HG03103 (cell line): Measurements from ENCODE around the gene MAGI3.
"Not testable (repeated sequence)": the region's sequence is repeated elsewhere in the genome, so short reads cannot be mapped to it uniquely, and the experiment has no call there.

ENCODE experiments used
- ATAC-seq: cut with Tn5 transposase; IDR thresholded peaks from one replicate; pipeline ENCODE4 v1.9.1; 2021; ENCODE audit warnings: low read depth; ENCODE audit not compliant: unreplicated experiment

Gene MAGI3

DNA sequence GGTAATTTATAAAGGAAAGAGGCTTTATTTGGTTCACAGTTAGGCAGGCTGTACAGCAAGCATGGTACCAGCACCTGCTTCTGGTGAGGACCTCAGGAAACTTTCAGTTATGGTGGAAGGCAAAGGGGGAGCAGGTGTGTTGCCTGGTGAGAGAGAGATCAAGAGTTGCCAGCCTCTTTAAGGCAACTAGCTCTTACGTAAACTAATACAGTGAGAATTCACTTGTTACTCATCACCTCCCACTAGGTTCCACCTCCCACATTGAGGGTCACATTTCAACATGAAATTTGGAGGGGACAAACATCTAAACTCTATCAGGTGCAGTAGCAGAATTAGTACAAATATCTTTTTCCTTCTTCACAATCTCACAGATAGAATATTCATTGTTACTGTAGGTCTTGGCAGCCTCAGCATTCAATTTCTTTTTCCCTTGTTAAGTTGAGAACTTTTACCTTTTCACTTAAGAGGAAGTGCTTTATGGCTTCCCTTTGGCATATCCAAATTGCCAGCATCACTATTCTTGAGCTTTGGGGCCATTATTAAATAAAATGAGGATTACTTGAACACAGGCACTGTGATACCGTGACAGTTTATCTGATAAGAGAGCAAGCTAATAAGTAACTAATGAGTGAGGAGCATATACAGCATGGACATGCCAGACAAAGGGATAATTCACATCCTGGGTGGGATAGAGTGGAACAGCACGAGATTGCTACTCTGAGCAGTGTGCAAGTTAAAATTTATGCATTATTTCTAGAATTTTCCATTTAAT, 48.4 kb downstream of the MAGI3 start:
- no peak for ATAC-seq

DNA sequence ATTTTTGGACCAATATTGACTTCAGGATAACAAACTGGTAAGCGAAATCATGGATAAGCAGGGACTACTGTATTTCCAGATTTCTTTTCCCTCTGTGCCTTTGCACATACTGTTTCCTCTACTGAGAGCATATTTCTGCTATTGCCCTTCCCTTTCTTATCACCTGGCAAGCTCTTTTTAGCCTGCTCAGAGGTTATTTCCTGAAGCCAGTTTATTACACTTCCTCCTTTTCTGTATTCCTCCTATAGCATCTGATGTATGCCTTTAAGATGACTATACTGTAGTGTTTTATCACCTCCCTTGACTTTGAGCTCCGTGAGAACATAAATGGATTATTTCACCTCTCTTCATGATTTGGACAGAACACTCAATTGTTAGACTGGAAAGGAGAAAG, 49.0 kb downstream of the MAGI3 start:
- ATAC-seq: no peak

DNA sequence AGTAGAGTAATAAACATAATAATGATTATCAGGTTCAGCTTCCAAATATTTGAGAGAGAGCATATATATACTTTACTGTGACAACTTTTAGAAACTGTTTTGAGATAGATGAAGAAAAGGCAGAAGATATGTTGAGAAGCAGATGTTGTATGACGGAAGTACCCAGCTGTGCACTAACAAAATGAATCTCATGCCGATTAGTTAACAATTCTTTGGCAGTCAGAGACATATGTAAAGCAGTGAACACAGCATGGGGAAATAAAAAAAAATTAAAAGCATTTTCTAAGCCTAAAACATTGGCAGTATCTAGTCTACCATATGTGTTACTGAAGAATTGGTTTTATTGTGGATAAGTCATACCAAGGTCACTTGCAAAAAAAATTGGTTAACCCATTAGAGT, 51.8 kb downstream of the MAGI3 start:
- ATAC-seq: no peak

DNA sequence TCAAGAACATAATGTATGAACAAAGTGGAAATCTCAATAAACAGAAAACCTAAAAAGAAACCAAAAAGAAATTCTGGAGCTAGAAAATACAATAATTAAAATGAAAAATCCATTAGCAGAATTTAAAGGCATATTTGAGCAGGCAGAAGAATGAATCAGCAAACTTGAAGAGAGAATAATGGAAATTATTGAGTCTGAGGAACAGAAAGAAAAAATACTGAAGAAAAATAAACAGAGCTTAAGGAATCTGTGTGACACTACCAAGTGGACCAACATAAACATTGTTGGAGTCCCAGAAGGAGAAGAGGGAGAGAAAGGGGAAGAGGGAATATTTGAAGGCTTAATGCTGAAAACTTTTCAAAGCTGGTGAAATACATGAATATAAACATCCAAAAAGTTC, 54.5 kb downstream of the MAGI3 start:
- ATAC-seq: no peak

DNA sequence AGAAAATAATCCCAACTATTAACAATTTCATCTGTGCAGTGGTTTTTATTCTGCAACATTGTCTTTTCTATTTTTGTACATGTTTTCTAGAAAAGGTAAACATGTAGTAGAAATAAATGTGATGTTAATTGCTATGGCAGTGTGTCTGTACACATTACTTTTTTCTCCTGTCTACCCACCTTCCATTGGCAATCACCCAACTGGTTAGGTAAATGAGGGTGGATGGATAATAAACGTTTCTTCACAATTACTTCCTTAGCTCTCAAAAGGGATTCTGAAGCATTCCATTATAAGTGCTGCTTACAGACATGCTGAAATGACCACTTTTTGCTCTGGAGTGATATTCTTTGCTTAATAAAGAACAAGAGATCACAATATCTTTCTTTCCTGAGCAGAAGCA, 61.4 kb downstream of the MAGI3 start:
- no peak for ATAC-seq

DNA sequence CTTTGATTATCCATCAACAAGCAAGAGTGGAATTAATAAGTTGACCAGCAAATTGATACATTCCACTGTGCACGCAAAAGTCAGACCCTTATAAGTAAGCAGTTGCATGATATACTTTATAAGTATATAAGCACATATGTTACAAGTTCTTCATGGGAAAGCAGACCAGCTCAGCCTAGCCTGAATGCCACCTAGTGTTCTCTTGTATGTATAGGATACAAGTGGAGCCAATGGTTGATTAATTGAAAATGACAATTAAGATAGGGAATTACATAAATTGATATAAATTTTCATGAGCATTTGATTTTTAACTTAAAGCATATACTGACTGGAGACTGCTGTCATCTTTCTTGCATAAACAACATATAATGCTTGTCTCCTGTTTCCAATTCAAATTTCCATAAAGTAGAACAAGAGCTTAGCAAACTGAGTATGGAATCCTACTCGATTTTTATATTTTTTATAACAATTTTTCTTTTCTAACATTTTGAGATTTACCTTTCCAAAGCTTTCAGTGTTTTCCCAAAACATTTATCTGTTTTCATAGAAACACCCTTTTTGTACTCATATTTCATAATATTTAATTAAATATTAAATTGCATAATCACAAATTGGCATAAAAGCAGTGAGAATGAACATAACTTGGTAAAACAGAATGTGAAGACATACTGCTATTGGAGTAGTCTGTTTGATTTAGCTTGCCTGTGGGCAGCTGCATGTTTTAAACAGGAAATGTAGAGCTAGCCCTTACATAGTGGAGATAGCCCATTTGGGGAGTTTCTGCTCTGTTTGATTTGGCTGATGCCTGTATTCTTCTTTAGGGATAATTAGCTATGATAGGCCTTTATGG, 62.8 kb downstream of the MAGI3 start:
- no peak for ATAC-seq

DNA sequence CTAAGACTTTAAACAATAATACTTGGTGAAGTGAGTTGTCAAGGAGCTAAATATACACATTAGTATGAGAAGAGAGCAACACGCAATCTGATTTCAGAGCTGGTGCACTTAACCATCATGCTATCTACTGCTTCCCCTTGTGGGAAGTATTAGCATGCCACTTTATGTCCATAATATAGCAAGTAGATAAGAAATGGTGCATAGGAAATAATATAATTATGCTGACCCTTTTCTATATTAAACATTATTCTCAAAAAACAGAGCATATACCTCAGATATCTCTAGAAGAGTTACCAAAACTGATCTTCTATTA, 63.4 kb downstream of the MAGI3 start:
- ATAC-seq: no peak

DNA sequence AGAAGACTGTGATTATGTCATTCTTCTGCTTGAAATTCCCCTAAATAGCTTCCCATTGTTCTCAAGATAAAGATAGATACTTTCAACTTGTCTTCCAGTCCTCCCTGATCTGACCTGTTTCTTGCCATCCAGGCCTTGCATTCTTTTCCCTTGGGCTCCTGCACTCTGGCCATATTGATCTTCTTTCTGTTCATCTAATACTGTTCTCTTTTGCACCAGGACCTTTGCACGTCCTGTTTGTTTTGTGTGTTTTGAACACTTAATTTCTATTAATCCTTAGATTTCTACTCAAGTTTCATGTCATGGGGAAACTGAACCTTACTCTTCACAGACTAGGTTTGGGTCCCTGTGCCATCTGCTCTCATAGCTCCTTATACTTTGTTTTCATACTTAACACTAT, 65.1 kb downstream of the MAGI3 start:
- ATAC-seq: no peak

DNA sequence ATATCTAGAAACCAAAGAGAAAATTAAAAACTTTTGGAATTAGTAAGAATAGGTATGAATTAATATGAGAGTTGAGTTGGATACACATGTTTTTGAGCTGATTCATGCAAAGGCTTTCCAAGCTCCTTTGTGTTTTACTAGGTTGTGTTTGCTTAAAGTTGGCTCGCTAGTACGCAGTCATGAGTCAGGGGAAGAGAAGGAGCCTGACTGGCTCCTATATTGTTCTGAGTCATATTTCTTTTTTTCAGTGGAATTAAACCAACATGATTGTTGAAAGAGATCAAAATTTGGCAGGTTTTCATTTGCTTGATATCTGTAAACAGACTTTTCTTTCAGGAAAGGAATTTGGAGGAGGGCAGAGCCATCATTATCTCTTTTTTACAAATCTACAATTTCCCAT, 66.7 kb downstream of the MAGI3 start:
- ATAC-seq: no peak

DNA sequence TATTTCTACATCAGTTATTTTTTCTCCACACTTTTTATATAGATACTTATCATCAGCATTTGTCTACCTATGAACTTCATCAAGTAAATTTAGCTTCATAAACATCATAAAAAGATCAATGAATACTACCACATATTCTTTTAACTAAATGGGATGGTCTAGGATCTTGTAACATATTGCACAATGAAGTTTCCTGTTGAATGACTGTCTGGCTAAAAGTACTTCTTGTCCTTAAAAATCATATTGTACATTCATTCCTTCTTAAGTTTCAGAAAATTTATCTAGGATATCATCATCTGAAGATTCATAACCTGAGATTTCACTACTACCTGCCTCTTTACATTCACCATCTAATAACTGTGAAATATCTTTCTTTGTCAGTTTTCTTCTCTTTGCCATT, 69.0 kb downstream of the MAGI3 start:
- ATAC-seq: no peak

DNA sequence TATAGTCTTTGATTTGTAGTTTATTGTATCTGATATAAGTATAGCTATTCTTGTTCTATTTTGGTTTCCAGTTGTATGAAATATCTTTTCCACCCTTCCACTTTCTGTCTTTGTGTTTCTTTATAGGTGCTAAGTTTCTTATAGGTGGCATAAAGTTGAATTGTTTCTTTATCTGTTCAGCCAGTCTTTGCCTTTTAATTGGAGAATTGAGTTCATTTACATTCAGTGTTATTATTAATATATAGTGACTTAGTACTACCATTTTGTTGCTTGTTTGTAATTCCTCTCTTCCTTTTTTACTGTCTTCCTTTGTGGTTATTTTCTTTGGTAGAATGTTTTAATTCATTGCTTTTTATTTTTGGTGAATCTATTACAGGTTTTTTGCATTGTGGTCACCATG, 77.7 kb downstream of the MAGI3 start:
- no peak for ATAC-seq

DNA sequence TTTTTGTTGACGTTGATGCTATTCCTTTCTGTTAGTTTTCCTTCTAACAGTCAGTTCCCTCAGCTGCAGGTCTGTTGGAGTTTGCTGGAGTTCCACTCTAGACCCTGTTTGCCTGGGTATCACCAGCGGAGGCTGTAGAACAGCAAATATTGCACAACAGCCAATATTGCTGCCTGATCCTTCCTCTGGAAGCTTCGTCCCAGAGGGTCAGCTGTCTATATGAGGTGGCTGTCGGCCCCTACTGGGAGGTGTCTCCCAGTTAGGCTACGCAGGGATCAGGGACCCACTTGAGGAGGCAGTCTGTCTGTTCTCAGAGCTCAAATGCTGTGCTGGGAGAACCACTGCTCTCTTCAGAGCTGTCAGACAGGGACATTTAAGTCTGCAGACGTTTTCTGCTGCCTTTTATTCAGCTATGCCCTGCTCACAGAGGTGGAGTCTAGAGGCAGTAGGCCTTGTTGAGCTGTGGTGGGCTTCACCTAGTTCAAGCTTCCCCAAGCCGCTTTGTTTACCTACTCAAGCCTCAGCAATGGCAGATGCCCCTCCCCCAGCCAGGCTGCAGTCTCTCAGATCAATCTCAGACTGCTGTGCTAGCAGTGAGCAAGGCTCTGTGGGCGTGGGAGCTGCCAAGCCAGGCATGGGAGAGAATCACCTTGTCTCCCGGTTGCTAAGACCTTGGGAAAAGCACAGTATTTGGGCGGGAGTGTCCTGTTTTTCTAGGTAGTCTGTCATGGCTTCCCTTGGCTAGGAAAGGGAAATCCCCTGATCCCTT, 88.3 kb downstream of the MAGI3 start:
- ATAC-seq: not testable (repeated sequence)

DNA sequence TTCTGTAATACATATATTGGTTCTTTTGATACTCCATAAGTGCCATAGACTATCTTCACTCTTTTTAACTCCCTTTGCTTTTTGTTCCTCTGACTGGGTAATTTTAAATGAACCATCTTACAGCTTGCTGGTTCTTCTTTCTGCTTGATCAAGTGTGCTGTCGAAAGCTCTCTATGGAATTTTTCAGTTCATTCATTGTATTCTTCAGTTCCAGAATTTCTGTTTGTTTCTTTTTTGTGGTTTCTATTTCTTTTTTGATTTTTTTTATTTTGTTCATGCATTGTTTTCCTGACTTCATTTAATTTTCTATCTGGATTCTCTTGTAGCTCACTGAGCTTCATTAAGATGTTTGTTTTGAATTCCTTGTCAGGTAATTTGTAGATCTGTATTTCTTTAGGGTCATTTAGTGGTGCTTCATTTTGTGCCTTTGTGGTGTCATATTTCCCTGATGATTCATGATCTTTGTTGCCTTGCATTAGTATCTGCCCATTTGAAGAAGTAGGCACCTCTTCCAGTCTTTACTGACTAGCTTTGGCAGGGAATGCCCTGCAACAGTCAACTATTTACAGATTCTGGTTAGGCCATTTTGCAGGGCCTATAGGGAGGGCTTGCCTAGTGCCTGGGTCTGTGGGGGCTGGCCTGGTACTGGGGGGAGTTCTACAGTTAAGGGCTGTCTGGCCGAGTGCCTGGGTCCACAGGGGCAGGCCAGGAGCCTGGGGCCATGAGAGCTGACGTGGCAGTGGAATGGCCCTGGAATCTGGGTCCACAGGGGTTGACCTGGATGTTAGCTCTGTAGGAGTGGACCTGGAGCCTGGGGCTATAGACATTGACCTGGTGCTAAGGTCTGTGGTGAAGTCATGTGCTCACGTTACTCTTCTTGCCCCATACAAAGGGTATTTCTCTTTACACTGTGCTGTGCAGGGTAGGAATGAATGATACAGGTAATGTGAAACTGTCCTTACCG, 89.7 kb downstream of the MAGI3 start:
- ATAC-seq: no peak

DNA sequence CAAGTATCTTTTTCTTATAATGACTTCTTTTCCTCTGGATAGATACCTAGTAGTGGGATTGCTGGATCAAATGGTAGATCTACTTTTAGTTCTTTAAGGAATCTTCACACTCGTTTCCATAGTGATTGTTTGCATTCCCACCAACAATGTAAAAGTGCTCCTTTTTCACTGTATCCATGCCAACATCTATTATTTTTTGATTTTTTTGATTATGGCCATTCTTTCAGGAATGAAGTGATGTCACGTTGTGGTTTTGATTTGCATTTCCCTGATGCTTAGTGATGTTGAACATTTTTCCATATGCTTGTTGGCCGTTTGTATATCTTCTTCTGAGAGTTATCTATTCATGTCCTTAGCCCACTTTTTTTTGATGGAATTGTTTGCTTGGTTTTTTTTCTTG, 94.8 kb downstream of the MAGI3 start:
- ATAC-seq: not testable (repeated sequence)

DNA sequence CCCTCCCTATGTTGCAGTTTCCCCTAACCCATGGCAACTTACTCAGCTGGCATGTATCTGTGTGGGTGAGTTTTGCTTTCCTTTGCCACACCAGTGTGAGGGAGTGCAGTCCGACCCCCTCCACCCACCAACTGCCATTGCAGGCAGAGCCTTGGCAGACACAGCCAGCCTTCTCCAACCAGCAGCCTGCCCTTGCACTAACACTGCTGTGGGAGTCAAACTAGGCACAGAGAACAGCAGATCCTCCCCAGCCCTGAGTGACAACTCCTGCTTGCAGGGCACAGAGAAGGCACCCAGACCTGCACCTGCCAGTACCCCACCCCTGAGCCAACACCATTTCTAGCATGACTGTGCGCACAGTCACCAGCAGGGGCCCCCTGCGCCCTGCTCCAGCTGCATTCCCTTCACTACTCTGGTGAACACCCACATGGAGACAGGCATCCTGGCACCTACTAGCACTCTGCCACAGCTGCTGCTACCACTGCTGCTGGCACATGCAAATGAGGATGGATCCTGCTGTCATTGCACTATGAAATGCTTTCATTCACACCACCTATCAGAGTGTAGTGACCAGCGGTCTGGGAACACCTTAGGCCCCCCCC, 98.4 kb downstream of the MAGI3 start:
- no peak for ATAC-seq

DNA sequence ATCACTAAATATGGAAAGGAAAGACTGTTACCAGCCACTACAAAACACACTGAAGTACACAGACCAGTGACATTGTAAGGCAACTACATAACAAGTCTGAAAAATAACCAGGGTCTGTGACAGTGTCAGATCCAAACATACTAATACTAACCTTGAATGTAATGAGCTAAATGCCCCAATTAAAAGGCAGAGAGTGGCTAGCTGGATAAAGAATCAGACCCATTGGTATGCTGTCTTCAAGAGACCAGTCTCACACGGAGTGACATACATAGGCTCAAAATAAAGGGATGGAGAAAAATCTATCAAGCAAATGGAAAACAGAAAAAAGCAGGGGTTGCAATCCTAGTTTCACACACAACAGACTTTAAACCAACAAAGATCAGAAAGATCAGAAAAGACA, 100.1 kb downstream of the MAGI3 start:
- no peak for ATAC-seq

DNA sequence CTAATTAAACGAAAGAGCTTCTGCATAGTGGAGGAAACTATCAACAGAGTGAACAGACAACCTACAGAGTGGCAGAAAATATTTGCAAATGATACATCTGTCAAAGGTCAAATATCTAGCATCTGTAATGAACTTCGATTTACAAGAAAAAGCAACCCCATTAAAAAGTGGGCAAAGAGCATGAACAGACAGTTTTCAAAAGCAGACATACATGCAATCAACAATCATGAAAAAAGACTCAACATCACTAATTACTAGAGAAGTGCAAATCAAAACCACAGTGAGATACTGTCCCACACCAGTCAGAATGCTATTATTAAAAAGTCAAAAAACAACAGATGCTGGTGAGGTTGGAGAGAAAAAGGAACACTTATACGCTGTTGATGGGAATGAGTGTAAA, 103.2 kb downstream of the MAGI3 start:
- ATAC-seq: no peak

DNA sequence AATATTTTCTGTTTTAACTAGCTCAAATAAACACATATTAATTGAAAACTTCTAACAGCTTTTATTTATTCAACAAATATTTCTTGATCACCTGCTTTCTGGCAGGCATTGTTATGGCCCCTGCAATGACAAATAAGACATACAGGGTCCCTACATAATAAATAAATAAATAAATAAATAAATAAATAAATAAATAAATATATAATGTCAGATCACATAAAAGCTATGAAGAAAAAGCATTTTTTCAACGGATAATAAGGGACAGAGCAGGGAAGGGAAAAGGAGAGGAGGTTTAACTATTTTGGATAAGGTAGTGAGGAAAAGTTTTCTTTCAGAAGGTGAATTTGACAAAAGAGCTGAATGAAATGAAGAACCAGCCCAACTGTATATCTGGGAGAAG, 115.0 kb downstream of the MAGI3 start:
- ATAC-seq: no peak

DNA sequence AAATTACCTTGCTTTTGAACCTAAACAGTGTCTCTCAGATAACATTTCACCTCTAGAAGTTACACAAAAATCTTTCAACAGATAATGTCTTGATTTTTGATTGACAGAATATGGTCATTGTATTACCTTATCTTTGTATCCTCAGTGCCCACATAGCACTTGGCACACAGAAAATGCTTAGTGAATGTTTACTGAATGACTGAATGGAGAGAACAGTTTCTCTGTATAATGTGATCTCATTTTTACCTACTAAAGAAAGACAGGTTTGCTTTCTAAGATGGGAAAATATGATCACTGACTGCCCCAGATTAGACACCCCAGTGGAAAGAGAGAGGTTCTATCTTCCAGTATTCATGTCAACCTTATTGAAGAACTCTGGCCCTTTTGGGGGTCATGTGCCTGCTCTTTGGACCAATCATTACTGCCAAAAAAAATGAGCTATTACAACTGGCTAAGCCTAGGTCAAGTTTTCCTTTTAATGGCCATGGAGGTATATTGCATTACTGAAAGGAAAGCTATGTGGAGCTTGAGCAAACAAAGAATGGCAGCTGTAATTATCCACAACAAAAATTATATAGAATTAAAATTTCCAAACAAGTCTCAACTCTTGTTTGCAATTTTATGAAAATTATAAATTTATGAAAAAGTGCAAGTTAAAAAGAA, 117.4 kb downstream of the MAGI3 start:
- ATAC-seq: no peak
